Glutamatergic neuron (in vitro differentiated cells): ENCODE data around the gene ARHGAP31. TPM values are rescaled to one million over a fixed set of nuclear protein-coding genes. Genes with fewer than 3 reads are reported as not detected.

Source experiments
- DNase-seq: peaks from one replicate; pipeline ENCODE4 v3.0.0; 2022
- H3K27ac Mint-ChIP-seq: one replicate; pipeline ENCODE4 v1.8.0; 2020; ENCODE audit warnings: mild to moderate bottlenecking, mixed read lengths, inconsistent platforms; ENCODE audit not compliant: unreplicated experiment
- H3K27me3 Mint-ChIP-seq: one replicate; pipeline ENCODE4 v1.8.0; 2020; ENCODE audit warnings: mild to moderate bottlenecking, moderate library complexity, mixed read lengths, inconsistent platforms; ENCODE audit not compliant: unreplicated experiment
- H3K36me3 Mint-ChIP-seq: one replicate; pipeline ENCODE4 v1.8.0; 2020; ENCODE audit warnings: mild to moderate bottlenecking, mixed read lengths, inconsistent platforms; ENCODE audit not compliant: unreplicated experiment
- H3K4me1 Mint-ChIP-seq: one replicate; pipeline ENCODE4 v1.8.0; 2020; ENCODE audit warnings: mild to moderate bottlenecking, low read depth, mixed read lengths, inconsistent platforms; ENCODE audit not compliant: unreplicated experiment
- H3K4me3 Mint-ChIP-seq: one replicate; pipeline ENCODE4 v1.8.0; 2020; ENCODE audit warnings: mild to moderate bottlenecking, mixed read lengths, inconsistent platforms; ENCODE audit not compliant: unreplicated experiment
- H3K9me3 Mint-ChIP-seq: one replicate; pipeline ENCODE4 v1.8.0; 2020; ENCODE audit warnings: mild to moderate bottlenecking, moderate library complexity, mixed read lengths, inconsistent platforms; ENCODE audit not compliant: unreplicated experiment
- total RNA-seq: library from RNA; stranded (reverse); fragmentation: NEBNext Ultra II Directional; extraction: Animal tissue kit (Norgen Biotek cat#: 25700); gene quantifications from one replicate; pipeline ENCODE4 v1.2.1, GENCODE V29; 2021; ENCODE audit not compliant: unreplicated experiment
- TF ChIP-seq, protein P1 (sequence below): fragments of 200-600 bp; sonication (generic); IDR thresholded peaks from one replicate; pipeline ENCODE4 v1.5.0; 2021; ENCODE audit not compliant: partially characterized antibody, unreplicated experiment

ARHGAP31 gene
- total RNA-seq, 1 donor from 2014 or later, result 0.20 TPM

GRCh38 chr3:119338754-119339153 is 44.6 kb downstream of the ARHGAP31 start:
- Mint-ChIP-seq H3K36me3 (no peaks in the 10 kb centered on the region), H3K9me3 (peaks cover 2% of the 10 kb centered on the region), H3K27me3 (peaks cover 1% of the 10 kb centered on the region), H3K27ac (no peak overlapping the region), H3K4me3 (no peak overlapping the region), H3K4me1 (no peaks in the 10 kb centered on the region)
- no peak for DNase-seq
- TF ChIP-seq, protein P1, sequence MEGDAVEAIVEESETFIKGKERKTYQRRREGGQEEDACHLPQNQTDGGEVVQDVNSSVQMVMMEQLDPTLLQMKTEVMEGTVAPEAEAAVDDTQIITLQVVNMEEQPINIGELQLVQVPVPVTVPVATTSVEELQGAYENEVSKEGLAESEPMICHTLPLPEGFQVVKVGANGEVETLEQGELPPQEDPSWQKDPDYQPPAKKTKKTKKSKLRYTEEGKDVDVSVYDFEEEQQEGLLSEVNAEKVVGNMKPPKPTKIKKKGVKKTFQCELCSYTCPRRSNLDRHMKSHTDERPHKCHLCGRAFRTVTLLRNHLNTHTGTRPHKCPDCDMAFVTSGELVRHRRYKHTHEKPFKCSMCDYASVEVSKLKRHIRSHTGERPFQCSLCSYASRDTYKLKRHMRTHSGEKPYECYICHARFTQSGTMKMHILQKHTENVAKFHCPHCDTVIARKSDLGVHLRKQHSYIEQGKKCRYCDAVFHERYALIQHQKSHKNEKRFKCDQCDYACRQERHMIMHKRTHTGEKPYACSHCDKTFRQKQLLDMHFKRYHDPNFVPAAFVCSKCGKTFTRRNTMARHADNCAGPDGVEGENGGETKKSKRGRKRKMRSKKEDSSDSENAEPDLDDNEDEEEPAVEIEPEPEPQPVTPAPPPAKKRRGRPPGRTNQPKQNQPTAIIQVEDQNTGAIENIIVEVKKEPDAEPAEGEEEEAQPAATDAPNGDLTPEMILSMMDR, result no peak

DNA sequence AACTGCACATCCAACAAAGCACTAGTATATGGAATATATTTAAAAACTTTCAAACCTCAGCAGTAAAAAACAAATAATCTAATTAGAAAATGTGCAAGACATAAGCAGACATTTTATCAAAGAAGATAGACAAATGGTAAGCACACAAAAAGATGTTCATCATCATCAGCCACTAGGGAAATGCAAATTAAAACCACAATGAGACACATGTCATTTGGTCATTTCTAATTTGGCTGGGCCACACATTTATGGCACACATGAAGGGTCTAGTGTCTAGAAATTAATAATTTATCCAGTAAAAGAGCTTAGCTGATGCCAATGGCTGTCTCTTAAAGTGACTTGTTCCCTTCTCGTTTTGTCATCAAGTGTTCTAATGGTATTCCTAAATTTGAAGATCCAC is 45.8 kb downstream of the ARHGAP31 start:
- H3K27ac Mint-ChIP-seq, result no peak overlapping the region
- no peaks in the 10 kb centered on the region for H3K4me1 Mint-ChIP-seq
- no peaks in the 10 kb centered on the region for H3K36me3 Mint-ChIP-seq
- TF ChIP-seq, protein P1, result no peak
- peaks cover 2% of the 10 kb centered on the region for H3K9me3 Mint-ChIP-seq
- DNase-seq, result no peak
- no peak overlapping the region for H3K4me3 Mint-ChIP-seq
- no peaks in the 10 kb centered on the region for H3K27me3 Mint-ChIP-seq

DNA sequence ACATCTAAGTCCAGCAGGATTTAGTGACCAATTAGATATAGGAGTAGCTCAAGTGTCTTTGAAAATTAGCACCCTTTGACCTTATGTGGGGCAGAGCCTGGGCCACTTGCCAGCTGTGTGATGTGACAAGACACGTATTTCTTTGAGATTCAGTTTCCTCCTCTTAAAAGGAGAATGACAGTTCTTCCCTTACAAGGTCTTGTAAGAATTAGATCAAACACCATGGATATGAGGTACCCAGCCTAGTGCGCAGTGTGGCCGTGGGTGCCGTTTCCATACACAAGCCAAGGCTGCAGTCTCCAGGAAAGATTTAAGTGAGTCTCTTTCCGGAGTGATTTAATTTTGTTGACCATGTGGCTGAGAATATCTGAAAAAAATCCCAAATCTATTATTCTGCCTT is 46.3 kb downstream of the ARHGAP31 start:
- Mint-ChIP-seq H3K27me3 (no peaks in the 10 kb centered on the region), H3K36me3 (no peaks in the 10 kb centered on the region), H3K4me1 (no peaks in the 10 kb centered on the region), H3K27ac (no peak overlapping the region), H3K4me3 (no peak overlapping the region), H3K9me3 (peaks cover 2% of the 10 kb centered on the region)
- TF ChIP-seq, protein P1, result no peak
- DNase-seq, result no peak

GRCh38 chr3:119342176-119342575 is 48.0 kb downstream of the ARHGAP31 start:
- Mint-ChIP-seq H3K9me3 (peaks cover 2% of the 10 kb centered on the region), H3K36me3 (no peaks in the 10 kb centered on the region), H3K27ac (no peak overlapping the region), H3K4me3 (no peak overlapping the region), H3K27me3 (peaks cover 2% of the 10 kb centered on the region), H3K4me1 (peaks cover 4% of the 10 kb centered on the region)
- TF ChIP-seq, protein P1, result no peak
- no peak for DNase-seq

- H3K4me1 Mint-ChIP-seq, result peaks cover 4% of the 10 kb centered on the region
- no peak for DNase-seq
- H3K4me3 Mint-ChIP-seq, result no peak overlapping the region
- no peaks in the 10 kb centered on the region for H3K36me3 Mint-ChIP-seq
- H3K9me3 Mint-ChIP-seq, result peaks cover 2% of the 10 kb centered on the region
- TF ChIP-seq, protein P1, result no peak
- peaks cover 2% of the 10 kb centered on the region for H3K27me3 Mint-ChIP-seq
- no peak overlapping the region for H3K27ac Mint-ChIP-seq
Measured at GRCh38 chr3:119343719-119344118, 49.5 kb downstream of the ARHGAP31 start.
